ENCODE results near the gene SPCS2.
A peak's percentile ranks its signal among the peaks of the same experiment; 100 is the strongest.
"Not testable (repeated sequence)": the region's sequence is repeated elsewhere in the genome, so short reads cannot be mapped to it uniquely, and the experiment has no call there.

SPCS2 gene

GRCh38 chr11:74950374-74950969 is 1.4 kb downstream of the SPCS2 start:
- no peak for DNase-seq

- no peak for DNase-seq
Observed at GRCh38 chr11:74951226-74951625, 2.2 kb downstream of the SPCS2 start.

GRCh38 chr11:74952752-74953151 is 3.7 kb downstream of the SPCS2 start:
- DNase-seq: no peak

- no peak for DNase-seq
Observed at GRCh38 chr11:74953451-74953850, 4.4 kb downstream of the SPCS2 start.

- DNase-seq: no peak
Observed at GRCh38 chr11:74954199-74954598, 5.1 kb downstream of the SPCS2 start.

GRCh38 chr11:74956397-74957015 is 7.4 kb downstream of the SPCS2 start:
- no peak for DNase-seq

GRCh38 chr11:74957937-74958629 is 9.0 kb downstream of the SPCS2 start:
- DNase-seq: no peak

- DNase-seq: not testable (repeated sequence)
Observed at GRCh38 chr11:74960128-74960527, 11.1 kb downstream of the SPCS2 start.

GRCh38 chr11:74966651-74967050 is 17.6 kb downstream of the SPCS2 start:
- DNase-seq: no peak

- no peak for DNase-seq
Observed at GRCh38 chr11:74970852-74971395, 21.9 kb downstream of the SPCS2 start.

GRCh38 chr11:74971424-74971823 is 22.4 kb downstream of the SPCS2 start:
- DNase-seq: no peak

GRCh38 chr11:74978041-74978440 is 29.0 kb downstream of the SPCS2 start:
- no peak for DNase-seq

- DNase-seq: no peak
Observed at GRCh38 chr11:74980634-74981033, 31.6 kb downstream of the SPCS2 start.

GRCh38 chr11:74981888-74982287 is 32.8 kb downstream of the SPCS2 start:
- no peak for DNase-seq

- no peak for DNase-seq
Observed at GRCh38 chr11:74984070-74984469, 35.0 kb downstream of the SPCS2 start.

GRCh38 chr11:74984730-74985129 is 35.7 kb downstream of the SPCS2 start:
- DNase-seq: no peak

- DNase-seq: peak; percentile 83
Observed at GRCh38 chr11:74988541-74989259, 39.6 kb downstream of the SPCS2 start, which contains the start of gene NEU3. TSS of gene NEU3 (plus strand) at chr11:74988933. CDS start at chr11:74989061, 128 bp downstream.

- DNase-seq: no peak
Observed at GRCh38 chr11:74989260-74989638, 40.2 kb downstream of the SPCS2 start.

- not testable (repeated sequence) for DNase-seq
Observed at GRCh38 chr11:74990150-74990549, 41.1 kb downstream of the SPCS2 start.

GRCh38 chr11:74990941-74991340 is 41.9 kb downstream of the SPCS2 start:
- DNase-seq: no peak

GRCh38 chr11:74992852-74993251 is 43.8 kb downstream of the SPCS2 start:
- no peak for DNase-seq

GRCh38 chr11:75000975-75001354 is 51.9 kb downstream of the SPCS2 start:
- no peak for DNase-seq

GRCh38 chr11:75001686-75002085 is 52.6 kb downstream of the SPCS2 start:
- no peak for DNase-seq

Measured in activated CD4-positive, alpha-beta T cell treated with anti-CD3 and anti-CD28 coated beads, Interleukin-2, amount 50 U/mL, for 4 hours (primary cell).